HG03521 (cell line): ENCODE data around the gene TWIST1.

ENCODE experiments used
- ATAC-seq: cut with Tn5 transposase; IDR thresholded peaks from one replicate; pipeline ENCODE4 v1.9.1; 2021; ENCODE audit warnings: mild to moderate bottlenecking, moderate library complexity; ENCODE audit not compliant: unreplicated experiment

TWIST1 gene

DNA sequence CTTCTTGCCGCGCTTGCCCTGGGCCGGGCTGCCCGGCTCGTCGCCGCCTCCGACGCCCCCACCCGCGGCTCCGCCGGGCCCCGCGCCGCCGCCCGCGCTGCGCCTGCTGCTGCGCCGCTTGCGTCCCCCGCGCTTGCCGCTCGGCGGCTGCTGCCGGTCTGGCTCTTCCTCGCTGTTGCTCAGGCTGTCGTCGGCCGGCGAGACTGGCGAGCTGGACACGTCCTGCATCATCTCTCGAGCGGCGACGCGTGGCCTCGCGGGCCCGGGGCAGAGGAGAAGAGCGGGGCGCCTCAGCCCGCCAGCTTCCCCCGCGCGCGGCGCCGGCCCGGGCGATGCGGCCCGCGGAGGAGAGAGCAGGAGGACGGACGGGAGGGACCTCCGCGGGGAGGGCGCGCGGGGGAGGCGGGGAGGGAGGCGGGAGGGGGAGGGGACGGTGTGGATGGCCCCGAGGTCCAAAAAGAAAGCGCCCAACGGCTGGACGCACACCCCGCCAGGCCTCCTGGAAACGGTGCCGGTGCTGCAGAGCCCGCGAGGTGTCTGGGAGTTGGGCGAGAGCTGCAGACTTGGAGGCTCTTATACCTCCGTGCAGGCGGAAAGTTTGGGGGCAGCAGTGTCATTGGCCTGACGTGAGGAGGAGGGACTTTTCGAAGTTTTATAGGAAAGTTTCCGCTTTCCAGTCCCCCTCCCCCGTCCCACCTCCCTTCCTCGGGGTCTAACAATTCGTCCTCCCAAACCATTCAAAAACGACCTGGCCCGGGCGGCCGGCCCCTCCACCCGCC lies at the start of gene TWIST1:
Gene TWIST1, minus strand, starts transcription at position 546 of the 779 bp plus-strand sequence. Its CDS starts 315 bp downstream, at position 231.
- ATAC-seq = no peak

DNA sequence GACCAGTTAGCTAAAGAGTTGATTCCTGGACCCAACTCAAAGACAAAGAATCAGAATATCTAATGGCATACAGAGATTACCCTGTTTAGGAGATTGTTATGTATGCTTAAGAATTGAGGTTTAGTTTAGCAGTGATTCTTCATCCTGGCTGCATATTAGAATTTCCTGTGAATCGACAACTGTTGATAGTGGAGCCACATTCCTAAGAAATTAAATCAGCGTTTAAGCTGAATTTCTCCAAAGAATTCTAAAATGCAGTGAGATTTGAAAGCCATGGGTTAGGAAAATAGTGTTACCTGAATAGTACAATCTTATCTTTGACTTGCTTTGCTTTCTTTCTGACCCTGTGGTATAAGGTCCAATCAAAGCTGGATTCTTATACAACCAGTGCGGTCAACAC lies 44.2 kb upstream of the TWIST1 start:
- ATAC-seq = no peak

DNA sequence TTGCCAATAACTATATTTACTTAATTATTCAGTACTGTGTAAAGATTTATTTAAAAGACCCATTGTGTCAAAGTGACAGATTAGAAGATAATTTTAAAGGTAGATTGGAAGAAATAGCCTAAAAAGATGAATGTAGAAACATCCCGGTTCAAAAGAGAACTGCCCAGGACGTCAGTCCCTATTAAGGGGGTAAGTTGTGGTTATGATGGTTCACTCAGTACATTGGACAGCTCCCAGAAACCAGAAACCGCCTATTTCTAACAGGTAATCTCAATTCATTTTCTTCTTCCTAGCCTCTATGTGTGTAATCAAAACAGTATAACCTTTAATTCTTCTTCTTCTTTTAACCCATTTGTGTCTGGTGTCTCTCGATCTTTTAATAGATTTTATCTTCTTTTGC lies 29.3 kb upstream of the TWIST1 start:
- no peak for ATAC-seq

DNA sequence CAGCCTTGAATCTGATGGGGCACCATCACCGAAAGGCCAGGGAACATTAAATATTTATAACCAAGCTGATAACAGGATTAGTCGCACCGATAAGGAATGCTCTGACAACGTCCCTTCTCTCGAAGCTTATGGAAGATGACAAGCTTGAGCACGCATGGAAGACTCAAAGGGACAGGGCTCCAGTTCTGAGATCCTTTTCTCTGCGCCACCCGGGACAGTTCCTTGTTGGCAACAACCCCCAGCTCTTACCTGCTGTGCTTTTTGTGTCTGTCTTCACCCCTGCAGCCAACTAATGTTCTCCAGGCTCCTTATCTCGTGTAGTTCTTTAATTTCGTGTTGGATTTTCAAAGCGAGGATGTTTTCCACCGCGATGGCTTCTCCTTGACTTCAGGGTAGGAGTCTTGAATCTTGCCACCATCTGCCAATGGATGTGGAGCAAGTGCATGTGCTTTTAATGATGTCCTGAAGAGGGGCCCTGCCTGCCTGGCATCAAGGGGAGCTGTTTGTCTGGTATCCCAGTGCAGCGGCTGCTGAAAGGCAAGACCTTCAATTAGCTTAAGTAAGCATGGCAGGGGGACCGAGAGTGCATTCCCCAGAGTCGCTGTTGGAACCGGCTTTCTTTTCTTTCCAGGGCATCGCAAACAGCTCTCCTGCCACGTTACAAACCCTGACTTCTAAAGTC lies 28.1 kb upstream of the TWIST1 start:
- ATAC-seq = no peak

DNA sequence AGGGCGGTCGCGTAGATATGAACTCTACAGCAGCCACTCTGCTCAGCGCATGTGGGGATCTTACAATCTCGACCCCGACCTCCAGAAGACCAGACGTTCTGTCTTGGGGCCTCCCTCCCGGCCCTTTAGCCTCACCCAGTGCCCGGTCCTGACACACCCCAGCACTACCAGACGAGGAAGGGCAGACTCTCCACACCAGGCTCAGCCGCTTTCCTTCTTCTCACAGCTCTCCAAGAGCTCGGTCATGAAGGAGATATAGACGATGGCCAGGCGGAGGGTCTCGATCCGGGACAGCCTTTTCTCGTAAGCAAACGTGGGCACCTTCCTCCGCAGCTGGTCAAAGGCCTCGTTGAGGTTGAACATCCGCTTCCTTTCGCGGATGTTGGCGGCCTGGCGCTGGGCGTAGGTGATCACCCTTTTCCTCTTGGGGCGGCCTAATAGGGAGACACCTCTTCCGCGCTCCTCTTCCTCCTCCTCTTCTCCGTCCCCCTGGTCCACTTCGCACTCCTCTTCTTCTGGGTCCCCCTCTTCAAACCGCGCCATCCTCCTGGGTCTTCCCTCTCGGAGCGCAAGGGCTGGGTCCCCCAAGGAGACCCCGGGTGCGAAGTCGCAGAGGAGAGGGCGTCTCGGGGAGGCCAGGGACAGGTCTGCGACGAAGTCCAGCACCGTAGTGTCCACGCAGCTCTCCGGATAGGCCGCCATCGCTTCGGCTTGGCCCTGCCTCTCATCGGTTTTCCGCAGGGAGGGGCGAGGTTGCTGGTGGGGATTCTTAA lies 27.4 kb upstream of the TWIST1 start, which contains the start of gene FERD3L:
Gene FERD3L, minus strand, starts transcription at position 761 of the 773 bp plus-strand sequence. Its CDS starts 59 bp downstream, at position 702.
- no peak for ATAC-seq

DNA sequence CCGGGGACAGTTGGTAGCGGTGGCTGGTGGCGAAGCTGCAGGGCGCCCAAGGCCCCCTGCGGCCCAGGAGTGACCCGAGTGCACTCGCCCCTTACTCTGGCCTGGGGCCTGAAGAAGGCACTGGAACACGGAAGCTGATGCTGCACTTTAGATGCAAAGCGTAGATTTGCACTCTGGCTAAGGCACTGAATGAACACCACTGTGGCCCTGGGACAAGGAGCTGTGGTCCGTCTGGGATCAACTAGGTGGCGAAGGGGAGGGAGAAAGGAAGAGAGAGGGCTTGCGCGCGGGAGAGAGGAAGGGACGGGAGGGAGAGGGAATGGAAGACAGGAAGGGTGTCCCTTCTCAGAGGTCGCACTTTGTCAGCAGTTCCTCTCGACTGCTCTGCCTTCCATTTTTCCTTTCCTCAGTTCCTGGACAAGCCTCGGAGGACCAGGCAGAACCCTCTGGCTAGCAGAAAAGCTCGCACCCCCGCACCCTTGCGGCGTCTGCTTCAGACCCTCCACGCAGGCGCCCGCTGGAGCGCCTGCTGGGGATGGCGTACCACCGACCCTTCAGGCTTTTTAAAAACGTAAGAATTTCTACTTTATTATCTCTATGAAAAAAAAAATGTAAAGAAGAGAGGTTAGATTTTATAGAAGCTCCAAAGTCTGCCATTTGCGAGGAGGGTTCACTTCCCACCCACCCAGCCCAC lies 26.6 kb upstream of the TWIST1 start:
- ATAC-seq = no peak

DNA sequence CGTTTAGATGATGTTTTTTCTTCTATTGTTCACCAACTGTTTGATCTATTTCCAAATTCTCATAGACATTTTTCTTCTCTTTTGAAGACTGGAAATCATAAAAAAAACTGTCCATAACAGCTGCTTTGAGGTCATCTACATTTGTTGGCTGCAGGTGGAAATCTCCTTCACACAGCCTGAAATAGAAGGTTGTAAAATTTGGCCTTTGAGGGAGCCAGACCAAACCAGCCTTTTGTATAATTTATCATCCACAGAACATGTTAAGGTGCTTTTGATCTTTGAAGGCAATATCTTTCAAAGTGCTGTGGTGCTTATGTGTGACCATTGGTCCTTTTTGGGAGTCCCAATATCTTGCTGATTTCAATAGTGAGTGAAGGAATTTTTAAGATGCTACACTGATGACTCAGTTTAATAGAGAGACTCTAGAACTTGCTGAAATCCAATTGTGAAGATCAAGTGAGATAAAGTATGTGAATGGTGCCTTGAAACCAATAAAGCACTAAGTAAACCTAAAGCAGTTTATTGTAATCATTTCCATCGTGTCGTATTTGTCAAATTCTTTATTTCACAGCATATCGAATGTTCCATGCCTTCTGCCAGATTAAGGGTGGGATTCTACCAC lies 22.4 kb upstream of the TWIST1 start:
- ATAC-seq = no peak

DNA sequence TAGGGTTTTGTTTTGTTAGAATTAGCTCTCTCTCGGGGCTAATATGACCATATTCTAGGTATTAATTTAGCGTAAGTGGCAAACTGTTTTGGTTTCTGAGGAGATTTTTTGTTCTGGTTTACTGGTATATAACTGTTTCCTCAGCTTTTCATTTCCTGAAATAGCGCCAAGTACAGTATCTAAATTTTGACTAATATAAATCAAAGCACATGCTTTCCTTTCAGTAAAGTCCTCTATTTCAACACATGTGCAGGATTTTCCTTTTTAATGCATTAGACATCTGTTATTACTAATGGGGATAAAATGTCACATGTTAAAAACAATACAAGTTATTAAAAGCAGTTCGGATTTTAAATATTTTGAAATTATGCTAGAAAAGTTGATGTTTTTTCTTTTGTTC lies 16.4 kb upstream of the TWIST1 start:
- no peak for ATAC-seq

DNA sequence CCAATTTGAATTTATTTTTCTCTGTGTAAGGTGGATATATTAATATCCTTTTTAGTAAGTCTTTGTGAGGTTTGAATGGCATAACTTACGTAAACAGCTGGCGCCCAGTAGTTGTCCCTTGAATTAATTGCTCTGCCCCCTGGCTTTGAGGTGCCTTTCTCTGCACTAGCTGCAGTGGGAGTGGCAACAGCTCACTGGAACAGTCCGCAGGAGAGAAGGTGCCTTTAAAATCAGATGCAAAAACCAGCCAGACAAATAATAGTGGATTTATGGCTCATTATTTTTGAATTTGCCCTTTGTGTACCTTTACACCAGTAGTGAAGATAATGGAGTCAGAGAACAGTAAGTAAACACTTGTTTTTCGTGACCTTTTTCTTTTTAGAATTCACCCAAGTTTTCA lies 16.0 kb upstream of the TWIST1 start:
- no peak for ATAC-seq

DNA sequence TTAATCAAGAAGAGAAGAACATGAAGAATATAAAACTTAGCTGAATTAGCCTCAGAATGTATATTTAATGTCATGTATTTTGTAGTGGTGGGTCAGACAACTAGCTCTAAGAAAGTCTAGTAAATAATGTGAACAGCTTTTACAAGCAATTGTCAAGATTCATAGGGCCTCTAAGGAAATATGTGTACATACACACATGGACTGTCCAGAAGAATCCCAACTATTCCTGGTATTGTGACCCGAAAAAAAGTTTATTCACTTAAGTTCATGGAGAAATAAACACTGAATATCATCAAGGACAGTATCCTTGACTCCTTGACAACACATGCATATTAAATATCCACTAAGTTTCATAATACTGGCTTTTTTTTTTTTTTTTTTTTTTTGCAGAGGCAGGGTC lies 11.4 kb upstream of the TWIST1 start:
- no peak for ATAC-seq

DNA sequence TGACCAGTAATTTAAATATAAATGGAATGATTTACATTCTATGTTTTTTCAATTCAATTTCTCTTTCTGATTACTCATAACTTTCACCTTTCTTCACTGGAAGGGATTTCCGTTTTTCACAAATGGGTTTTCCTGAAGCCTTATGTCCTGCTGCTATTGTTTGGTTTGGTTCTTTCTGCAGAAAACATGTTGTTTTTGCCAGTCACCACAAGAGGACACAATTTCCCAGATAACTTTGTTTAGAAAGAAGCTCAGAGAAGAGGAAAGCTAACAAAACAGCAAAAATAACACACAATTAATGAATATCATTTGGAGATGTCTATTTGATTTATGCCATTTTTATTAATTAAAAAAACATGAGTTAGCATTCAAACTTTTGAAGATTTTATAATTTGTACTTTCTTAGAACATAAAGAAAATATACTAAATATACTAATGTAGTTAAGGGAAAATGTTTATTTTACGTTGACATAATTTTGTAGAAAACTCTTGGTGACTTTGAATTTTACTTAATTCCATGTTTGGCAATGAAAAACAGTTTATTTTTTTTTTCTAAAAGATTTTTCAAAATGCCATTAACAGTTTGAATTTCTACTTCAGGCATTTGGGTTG lies 4.6 kb upstream of the TWIST1 start:
- no peak for ATAC-seq

DNA sequence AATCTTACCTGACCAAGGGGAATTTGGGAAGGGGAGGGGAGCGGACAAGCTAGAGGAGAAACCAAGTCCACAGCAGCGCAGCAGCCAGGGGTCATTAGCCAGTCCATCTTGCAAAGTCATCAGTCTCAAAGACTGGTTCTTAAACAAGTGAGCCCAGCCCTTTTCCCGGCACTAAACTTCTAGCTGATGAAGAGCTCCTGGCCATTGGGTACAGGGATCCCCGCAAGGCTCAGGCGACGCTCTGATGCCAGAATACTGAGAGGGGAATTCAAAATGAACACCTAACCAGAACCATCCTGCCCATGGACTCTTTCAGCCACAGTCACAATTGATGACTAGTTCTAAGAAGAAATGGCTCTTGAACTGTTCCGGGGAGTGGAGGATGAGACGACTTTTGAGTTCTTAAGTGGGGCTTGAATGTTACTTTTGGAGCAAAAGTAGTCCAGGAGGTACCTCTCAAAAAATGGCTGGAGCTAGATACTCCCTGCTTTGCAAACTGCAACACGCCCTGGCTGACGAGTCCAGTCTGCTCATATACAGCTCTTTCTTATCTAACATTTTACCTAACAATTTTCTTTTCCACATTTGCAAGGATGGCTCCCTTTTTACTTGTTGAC lies 2.5 kb upstream of the TWIST1 start:
- no peak for ATAC-seq

DNA sequence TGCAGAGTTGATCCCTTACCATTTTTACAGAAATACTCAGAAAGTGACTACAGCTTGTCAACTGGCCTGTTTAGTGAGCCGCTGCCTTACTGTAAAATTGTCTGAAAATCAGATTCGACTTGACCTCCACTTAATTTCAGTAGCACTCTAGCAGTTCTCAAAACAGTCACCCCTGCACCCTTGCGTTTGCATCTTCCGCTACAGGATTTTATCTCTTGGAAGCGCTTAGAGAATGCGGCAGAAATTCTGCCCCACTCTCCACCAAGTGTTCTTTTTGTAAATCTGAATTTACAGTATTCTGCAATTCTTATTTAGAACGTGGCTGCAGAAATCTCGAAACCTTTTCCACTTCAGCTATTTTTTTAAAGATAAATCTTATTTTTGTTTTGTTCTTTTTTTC lies 1.9 kb upstream of the TWIST1 start:
- no peak for ATAC-seq

DNA sequence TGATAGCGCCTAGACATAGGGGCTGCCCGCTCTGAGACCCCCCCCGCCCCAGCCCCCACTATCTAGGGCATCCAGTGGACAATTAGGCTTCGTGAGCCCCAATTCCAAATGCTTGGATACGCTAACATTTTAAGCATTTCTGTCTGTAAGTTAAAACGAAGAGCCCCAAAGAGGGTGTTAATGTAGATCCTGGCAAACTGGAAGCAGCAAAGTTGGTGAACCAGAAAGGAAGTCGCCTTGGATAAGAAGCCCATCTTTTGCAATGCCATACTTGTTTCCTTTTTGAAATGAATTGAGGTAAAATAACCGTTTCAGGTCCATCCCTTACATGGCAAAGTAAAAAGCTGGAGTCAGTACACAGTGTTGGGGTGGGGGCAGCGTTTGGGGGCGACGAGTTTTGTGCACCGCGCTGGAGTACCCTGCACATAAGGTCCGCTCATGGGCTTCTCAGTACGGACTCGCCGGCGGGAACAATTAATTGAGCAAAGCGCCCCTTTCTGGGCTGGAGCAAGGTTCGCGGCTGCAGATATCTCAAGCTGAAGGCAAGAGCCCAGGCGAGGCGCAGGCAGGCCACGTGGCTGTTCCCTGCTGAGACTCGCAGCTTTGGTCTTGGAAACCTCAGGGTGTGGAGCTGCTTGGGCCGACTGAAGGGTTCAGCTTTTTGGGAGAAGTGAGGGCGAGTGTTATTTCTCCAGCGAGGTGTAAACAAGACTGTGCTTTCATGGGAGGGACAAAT lies 1.4 kb upstream of the TWIST1 start:
- no peak for ATAC-seq

DNA sequence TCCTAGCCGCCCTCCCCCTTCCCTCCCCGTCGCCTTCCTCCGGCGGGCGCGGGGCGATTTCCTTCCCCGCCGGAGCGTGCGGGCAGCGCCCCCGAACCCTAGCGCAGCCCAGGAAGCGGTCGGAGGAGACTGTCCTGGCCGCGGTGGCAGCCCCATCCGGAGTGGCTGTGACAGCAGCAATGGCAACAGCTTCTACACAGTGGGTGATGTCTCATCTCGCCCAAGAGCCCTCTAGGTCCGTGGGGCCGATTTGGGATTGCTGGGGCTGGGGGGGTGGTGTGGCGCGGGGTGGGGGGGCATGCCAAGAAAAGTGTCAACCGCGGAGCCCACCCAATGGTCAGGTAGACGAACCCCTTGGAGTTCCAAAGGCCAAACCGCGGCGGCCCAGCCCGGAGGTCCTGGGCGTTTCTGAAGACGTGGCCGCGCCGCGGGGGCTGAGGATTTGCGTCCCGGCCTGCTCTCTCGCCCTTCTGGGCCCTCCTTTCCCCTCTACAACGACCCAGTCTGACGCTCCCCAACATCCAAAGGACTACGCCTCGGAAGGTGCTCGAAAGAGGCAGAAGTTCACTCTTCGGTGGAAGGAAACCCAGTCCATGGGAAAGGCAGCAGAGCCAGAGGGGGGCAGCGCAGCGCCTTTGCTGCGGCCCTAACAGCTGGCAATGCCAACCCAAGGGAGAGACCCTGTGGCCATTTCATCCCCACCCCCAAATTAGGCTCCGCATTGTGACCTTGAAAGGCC lies 603 bp upstream of the TWIST1 start:
- no peak for ATAC-seq

DNA sequence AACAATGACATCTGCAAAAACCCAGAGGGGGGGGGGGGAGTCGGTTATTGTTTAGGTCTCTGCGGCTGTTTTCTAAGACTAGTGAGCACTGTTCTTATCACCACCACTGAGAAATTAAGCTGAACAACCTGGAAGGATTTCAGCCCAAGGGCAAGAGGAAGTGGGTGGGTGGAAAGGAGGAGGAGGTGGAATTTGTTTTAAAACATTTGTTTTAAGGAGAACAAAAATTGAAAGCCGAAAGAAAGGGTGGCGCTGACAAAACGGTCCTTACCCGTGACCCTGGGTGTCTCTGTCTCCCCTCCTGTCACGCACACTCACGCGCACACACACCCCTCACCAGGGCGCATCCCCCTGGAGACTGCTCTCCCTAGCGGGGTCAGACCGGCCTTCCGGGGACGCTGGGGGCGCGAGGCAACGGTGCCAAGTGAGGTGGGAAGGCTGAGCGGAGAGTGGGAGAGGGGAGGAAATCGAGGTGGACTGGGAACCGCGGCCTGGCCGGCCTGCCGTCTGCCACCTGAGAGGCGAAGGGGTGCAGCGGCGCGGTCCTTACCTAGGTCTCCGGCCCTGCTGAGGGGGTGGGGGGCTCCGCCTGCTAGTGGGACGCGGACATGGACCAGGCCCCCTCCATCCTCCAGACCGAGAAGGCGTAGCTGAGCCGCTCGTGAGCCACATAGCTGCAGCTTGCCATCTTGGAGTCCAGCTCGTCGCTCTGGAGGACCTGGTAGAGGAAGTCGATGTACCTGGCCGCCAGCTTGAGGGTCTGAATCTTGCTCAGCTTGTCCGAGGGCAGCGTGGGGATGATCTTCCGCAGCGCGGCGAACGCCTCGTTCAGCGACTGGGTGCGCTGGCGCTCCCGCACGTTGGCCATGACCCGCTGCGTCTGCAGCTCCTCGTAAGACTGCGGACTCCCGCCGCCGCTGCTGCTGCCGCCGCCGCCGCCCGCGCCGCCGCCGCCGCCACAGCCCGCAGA lies 1.0 kb downstream of the TWIST1 start:
- ATAC-seq = no peak

DNA sequence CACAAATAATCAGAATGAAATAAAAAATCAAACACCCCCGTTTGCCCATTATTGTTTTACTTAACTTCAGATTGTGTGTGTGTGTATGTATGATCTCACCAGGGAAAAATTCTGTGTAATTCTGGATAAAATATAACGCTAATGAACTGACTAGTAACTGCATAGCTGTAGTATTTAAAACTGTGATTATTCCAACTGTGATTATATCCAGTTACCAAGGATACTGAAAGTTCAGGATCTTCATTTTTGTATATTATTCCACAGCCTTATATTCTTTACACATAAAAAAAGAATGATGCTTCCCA lies 2.9 kb downstream of the TWIST1 start:
- ATAC-seq = no peak
